ENCODE data around the gene CEP72. TPM values are rescaled to one million over a fixed set of nuclear protein-coding genes. Genes with fewer than 3 reads are reported as not detected.
"Not testable (repeated sequence)": the region's sequence is repeated elsewhere in the genome, so short reads cannot be mapped to it uniquely, and the experiment has no call there.

Gene CEP72
- total RNA-seq, 2 donors from 2014 or later, result 3.8 to 21.0 TPM

- Histone ChIP-seq H3K9ac (ENCODE audit: low read depth in 2 of 2, low read length in 2 of 2) (no peak overlapping the region), H3K9me3 (no peaks in the 10 kb centered on the region), H3K27me3 (no peaks in the 10 kb centered on the region), H3K4me3 (peak overlapping the region; percentile 59), H3K36me3 (no peaks in the 10 kb centered on the region), H3K27ac (no peak overlapping the region), H3K4me1 (no peaks in the 10 kb centered on the region)
- no peak for DNase-seq
- intact Hi-C loops (cut with DNase I), result no loop called here
- TF ChIP-seq CTCF (IDR thresholded peaks at IDR 0.05), result no peak
These were observed 79.8 kb downstream of the CEP72 start for GRCh38 chr5:691817-692528.

- Histone ChIP-seq H3K4me3 (peak overlapping the region; percentile 59), H3K9ac (ENCODE audit: low read depth in 2 of 2, low read length in 2 of 2) (peak overlapping the region in 1 of 2 donors; percentile 39)
- DNase-seq; intact Hi-C loops (cut with DNase I); H3K9me3 ChIP-seq; H3K27me3 ChIP-seq; H3K4me1 ChIP-seq; H3K36me3 ChIP-seq; H3K27ac ChIP-seq: not testable (repeated sequence)
These were observed 80.4 kb downstream of the CEP72 start for GRCh38 chr5:692529-693041.

GRCh38 chr5:693271-694041 is 81.3 kb downstream of the CEP72 start, which contains the start of gene TPPP:
TSS of gene TPPP (minus strand) at chr5:693352. CDS start at chr5:678060, 15,292 bp downstream.
- H3K36me3 ChIP-seq, result not testable (repeated sequence)
- Histone ChIP-seq H3K4me3 (peak within 1 kb of the TSS; percentile 59), H3K9ac (ENCODE audit: low read depth in 2 of 2, low read length in 2 of 2) (peak within 1 kb of the TSS in 1 of 2 donors; percentile 76)

GRCh38 chr5:694042-694431 is 81.9 kb downstream of the CEP72 start:
- H3K27me3 ChIP-seq; H3K36me3 ChIP-seq; H3K9me3 ChIP-seq; DNase-seq; H3K4me1 ChIP-seq; H3K27ac ChIP-seq; intact Hi-C loops (cut with DNase I): not testable (repeated sequence)
- H3K4me3 ChIP-seq, result peak overlapping the region; percentile 47
- peak overlapping the region in 1 of 2 donors; percentile 63 for H3K9ac ChIP-seq (ENCODE audit: low read depth in 2 of 2, low read length in 2 of 2)

More at GRCh38 chr5:693271-694041, 81.3 kb downstream of the CEP72 start, which contains the start of gene TPPP:
- H3K27ac ChIP-seq; H3K4me1 ChIP-seq; H3K9me3 ChIP-seq; H3K27me3 ChIP-seq; intact Hi-C loops (cut with DNase I): not testable (repeated sequence)
- peak; percentile 95 for DNase-seq

- DNase-seq; H3K4me3 ChIP-seq; intact Hi-C loops (cut with DNase I); H3K27ac ChIP-seq; H3K9me3 ChIP-seq; H3K4me1 ChIP-seq; H3K36me3 ChIP-seq; H3K9ac ChIP-seq (ENCODE audit: low read depth in 2 of 2, low read length in 2 of 2); H3K27me3 ChIP-seq: not testable (repeated sequence)
These were observed 83.3 kb downstream of the CEP72 start for GRCh38 chr5:695475-695874.

GRCh38 chr5:696191-696590 is 84.1 kb downstream of the CEP72 start:
- intact Hi-C loops (cut with DNase I); DNase-seq; H3K4me1 ChIP-seq; H3K36me3 ChIP-seq; H3K27me3 ChIP-seq; H3K27ac ChIP-seq; H3K9ac ChIP-seq (ENCODE audit: low read depth in 2 of 2, low read length in 2 of 2); H3K4me3 ChIP-seq; H3K9me3 ChIP-seq: not testable (repeated sequence)

GRCh38 chr5:696753-697702 is 84.9 kb downstream of the CEP72 start:
- H3K27me3 ChIP-seq; H3K4me1 ChIP-seq; DNase-seq; H3K9ac ChIP-seq (ENCODE audit: low read depth in 2 of 2, low read length in 2 of 2); H3K27ac ChIP-seq; intact Hi-C loops (cut with DNase I); H3K4me3 ChIP-seq; H3K9me3 ChIP-seq; H3K36me3 ChIP-seq: not testable (repeated sequence)

Other genes starting within 250 kb of the CEP72 start
- gene EXOC3, start 169.2 kb upstream of the CEP72 start, total RNA-seq, result 10 to 100 TPM; 52.0 to 58.7 TPM
- 10 to 100 TPM; 70.0 to 78.8 TPM for gene SLC9A3, start 87.9 kb upstream of the CEP72 start, total RNA-seq
- 1 to 10 TPM; 1.7 to 4.0 TPM for gene TPPP, start 81.0 kb downstream of the CEP72 start, total RNA-seq
- gene ZDHHC11B, start 172.4 kb downstream of the CEP72 start, total RNA-seq, result 1 to 10 TPM; 1.4 to 2.4 TPM
- 1 to 10 TPM; 2.9 to 7.8 TPM for gene ZDHHC11, start 238.6 kb downstream of the CEP72 start, total RNA-seq